Gastrocnemius medialis (tissue), 4 donors: ENCODE results near the gene NOX5. TPM values are rescaled to one million over a fixed set of nuclear protein-coding genes. Genes with fewer than 3 reads are reported as not detected.

ENCODE experiments used
- ATAC-seq, 2 donors: fragments of 150-250 bp; one replicate each; pipeline ENCODE4 v1.9.1; 2016
- DNase-seq, 2 donors: peaks; one replicate each; pipeline ENCODE4 v3.0.0-alpha.2; 2019
- H3K27ac ChIP-seq, 4 donors: fragments of 200-600 bp; sonication (generic); 1 replicate in 1 of 4; 2 replicates in 3 of 4; pipeline ENCODE4 v1.5.1; 2016 to 2018; ENCODE audit warnings: mild to moderate bottlenecking in 2 of 4, moderate library complexity in 1 of 4
- H3K27me3 ChIP-seq, 3 donors: fragments of 200-600 bp; sonication (generic) in 2 of 3; 1 replicate in 1 of 3; 2 replicates in 2 of 3; pipeline versions ENCODE4 v1.5.1 to v1.6.0; 2016 to 2019; ENCODE audit warnings: mild to moderate bottlenecking in 1 of 3, moderate library complexity in 1 of 3
- H3K36me3 ChIP-seq, 2 donors: fragments of 200-600 bp; sonication (generic) in 1 of 2; one replicate each; pipeline ENCODE4 v1.5.1; 2017 to 2018
- H3K4me1 ChIP-seq, 2 donors: fragments of 200-600 bp; sonication (generic) in 1 of 2; one replicate each; pipeline ENCODE4 v1.5.1; 2016 to 2017; ENCODE audit warnings: mild to moderate bottlenecking in 2 of 2
- H3K4me3 ChIP-seq, 4 donors: fragments of 200-600 bp; sonication (generic) in 3 of 4; 1 replicate in 1 of 4; 2 replicates in 3 of 4; pipeline ENCODE4 v1.5.1; 2016 to 2019; ENCODE audit warnings: mild to moderate bottlenecking in 2 of 4
- H3K9me3 ChIP-seq, 3 donors: fragments of 200-600 bp; sonication (generic) in 2 of 3; 1 replicate in 1 of 3; 2 replicates in 2 of 3; pipeline ENCODE4 v1.5.1; 2016 to 2019
- POLR2A ChIP-seq, 2 donors: fragments of 450-650 bp; IDR thresholded peaks; one replicate each; pipeline ENCODE4 v1.6.1; 2017; ENCODE audit warnings: antibody characterized with exemption in 2 of 2, mild to moderate bottlenecking in 2 of 2, moderate library complexity in 2 of 2
- in situ Hi-C, 4 donors: fragments of 200-750 bp; cut with MboI; loops; one replicate each; pipeline versions ENCODE4 v1.15.0 to v1.8.0; 2017; ENCODE audit warnings: low sequenced_read_pairs in 4 of 4
- intact Hi-C: fragments of 100-400 bp; cut with DNase I; formaldehyde crosslinking; loops from one replicate; pipeline ENCODE4 v1.15.1; 2023; ENCODE audit warnings: low total_unique reads
- total RNA-seq, 4 donors: library from RNA; depleted of rRNA; stranded (reverse); fragments of >200 nt; gene quantifications; one replicate each; pipeline versions ENCODE4 v1.1.0 to v1.2.3, GENCODE V29; 2016
- TF ChIP-seq, protein P1 (sequence below), 5 experiments: fragments of 450-650 bp in 3 of 5; fragments of 200-600 bp in 2 of 5; sonication (generic) in 2 of 5; IDR thresholded peaks in 4 of 5; conservative IDR thresholded peaks in 1 of 5; 1 replicate in 4 of 5; 2 replicates in 1 of 5; pipeline ENCODE4 v1.5.1; 2016 to 2019; ENCODE audit warnings: antibody characterized with exemption in 5 of 5, mild to moderate bottlenecking in 3 of 5, moderate library complexity in 3 of 5

Gene NOX5
- total RNA-seq, 4 donors from 2014 or later = not detected

DNA sequence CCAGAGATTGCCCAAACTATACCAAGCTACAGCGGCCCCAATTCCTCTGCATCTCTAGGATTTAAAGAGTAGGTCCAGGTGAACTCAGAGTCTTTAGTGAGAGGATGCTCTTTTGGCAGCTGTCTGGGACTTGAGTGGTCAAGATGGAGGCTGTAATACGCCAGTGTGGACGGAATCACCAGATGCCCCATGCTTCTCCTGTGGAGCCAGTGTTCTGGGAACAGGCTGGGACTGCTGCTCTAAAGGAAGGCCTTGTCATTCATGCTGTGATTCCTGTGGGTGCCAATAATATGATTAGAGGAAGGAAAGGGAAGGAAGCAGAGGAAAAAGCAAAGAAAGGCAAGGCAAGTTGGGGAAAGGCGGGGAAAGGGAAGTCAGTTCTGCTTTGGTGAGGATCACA is 17.4 kb upstream of the NOX5 start:
- Histone ChIP-seq H3K27me3 (no peaks in the 10 kb centered on the region), H3K36me3 (no peaks in the 10 kb centered on the region), H3K4me1 (peaks cover 9 to 21% of the 10 kb centered on the region in 2 donors), H3K4me3 (no peak overlapping the region), H3K27ac (no peak overlapping the region), H3K9me3 (no peaks in the 10 kb centered on the region)
- no peak for DNase-seq
- intact Hi-C loops (no loop called here), in situ Hi-C loops (no loop called here)
- no peak for ATAC-seq
- TF ChIP-seq, protein P1, sequence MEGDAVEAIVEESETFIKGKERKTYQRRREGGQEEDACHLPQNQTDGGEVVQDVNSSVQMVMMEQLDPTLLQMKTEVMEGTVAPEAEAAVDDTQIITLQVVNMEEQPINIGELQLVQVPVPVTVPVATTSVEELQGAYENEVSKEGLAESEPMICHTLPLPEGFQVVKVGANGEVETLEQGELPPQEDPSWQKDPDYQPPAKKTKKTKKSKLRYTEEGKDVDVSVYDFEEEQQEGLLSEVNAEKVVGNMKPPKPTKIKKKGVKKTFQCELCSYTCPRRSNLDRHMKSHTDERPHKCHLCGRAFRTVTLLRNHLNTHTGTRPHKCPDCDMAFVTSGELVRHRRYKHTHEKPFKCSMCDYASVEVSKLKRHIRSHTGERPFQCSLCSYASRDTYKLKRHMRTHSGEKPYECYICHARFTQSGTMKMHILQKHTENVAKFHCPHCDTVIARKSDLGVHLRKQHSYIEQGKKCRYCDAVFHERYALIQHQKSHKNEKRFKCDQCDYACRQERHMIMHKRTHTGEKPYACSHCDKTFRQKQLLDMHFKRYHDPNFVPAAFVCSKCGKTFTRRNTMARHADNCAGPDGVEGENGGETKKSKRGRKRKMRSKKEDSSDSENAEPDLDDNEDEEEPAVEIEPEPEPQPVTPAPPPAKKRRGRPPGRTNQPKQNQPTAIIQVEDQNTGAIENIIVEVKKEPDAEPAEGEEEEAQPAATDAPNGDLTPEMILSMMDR (IDR thresholded peaks at IDR 0.05 in 4 of 5, conservative IDR thresholded peaks at IDR 0.05 in 1 of 5) = no peak
- no peak for TF ChIP-seq POLR2A (IDR thresholded peaks at IDR 0.05)

DNA sequence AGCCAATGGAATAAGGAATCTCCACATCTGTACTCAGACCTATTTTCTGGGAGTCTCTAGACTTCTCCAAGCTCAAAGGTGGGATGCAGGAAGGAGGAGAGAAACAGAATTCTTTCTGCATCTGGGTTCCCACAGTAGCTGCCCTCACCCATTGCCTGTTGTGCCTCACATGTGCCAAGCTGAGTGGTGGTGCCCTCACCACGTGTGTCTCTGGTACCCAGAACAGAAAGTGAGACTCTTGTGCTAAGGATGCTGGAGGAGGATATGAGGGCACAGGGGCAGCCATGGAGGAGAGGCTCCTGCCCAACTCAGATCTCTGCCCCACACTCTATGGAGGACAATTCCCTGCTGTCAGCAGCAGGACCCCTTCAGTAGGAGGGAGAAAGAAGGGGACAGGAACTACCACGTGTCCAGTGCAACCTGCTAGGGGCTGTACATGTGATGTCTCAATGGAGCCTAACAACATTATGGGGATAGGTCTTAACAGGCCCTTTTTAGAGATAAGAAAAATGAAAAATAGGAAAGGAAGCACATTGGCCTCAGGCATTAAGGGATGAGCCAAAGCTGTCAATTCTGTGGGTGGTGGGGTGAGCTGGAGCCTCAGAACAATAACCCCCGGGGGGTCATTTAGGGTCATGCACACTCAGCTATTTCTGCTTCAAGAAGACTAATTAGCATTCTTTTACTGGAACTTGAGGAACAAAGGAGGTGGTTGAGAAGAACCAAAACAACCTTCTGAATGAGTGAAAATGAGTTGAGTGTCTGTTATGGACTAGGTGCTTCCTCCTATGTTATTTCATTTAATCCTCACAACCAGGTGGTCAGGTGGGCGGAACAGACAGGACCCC is 16.3 kb upstream of the NOX5 start:
- no peaks in the 10 kb centered on the region for H3K36me3 ChIP-seq
- H3K27me3 ChIP-seq = no peaks in the 10 kb centered on the region
- no peak overlapping the region for H3K27ac ChIP-seq
- H3K9me3 ChIP-seq = no peaks in the 10 kb centered on the region
- TF ChIP-seq, protein P1 (IDR thresholded peaks at IDR 0.05 in 4 of 5, conservative IDR thresholded peaks at IDR 0.05 in 1 of 5) = no peak
- no peak for TF ChIP-seq POLR2A (IDR thresholded peaks at IDR 0.05)
- in situ Hi-C loops = no loop called here
- DNase-seq = no peak
- peaks cover 9 to 21% of the 10 kb centered on the region in 2 donors for H3K4me1 ChIP-seq
- H3K4me3 ChIP-seq = no peak overlapping the region
- intact Hi-C loops = no loop called here
- no peak for ATAC-seq

DNA sequence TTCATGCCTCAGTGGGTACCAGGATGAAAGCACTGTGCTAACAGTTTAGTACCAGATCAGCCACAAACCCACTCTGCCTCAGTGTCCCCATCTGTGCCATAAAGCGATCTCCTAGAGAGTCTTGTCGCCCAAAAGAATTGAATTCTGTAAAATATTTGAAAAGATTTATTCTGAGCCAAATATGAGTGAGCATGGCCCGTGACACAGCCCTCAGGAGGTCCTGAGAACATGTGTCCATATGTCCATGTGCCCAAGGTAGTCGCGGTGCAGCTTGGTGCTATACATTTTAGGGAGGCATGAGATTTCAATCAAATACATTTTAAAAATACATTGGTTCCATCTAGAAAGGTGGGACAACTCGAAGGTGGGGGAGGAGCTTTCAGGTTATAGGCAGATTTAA is 15.4 kb upstream of the NOX5 start:
- intact Hi-C loops (no loop called here), in situ Hi-C loops (no loop called here)
- no peaks in the 10 kb centered on the region for H3K9me3 ChIP-seq
- H3K4me1 ChIP-seq = peaks cover 9 to 20% of the 10 kb centered on the region in 2 donors
- no peaks in the 10 kb centered on the region for H3K36me3 ChIP-seq
- no peak overlapping the region for H3K27ac ChIP-seq
- no peaks in the 10 kb centered on the region for H3K27me3 ChIP-seq
- ATAC-seq (no peak), DNase-seq (no peak)
- no peak overlapping the region for H3K4me3 ChIP-seq
- TF ChIP-seq, protein P1 (IDR thresholded peaks at IDR 0.05 in 4 of 5, conservative IDR thresholded peaks at IDR 0.05 in 1 of 5) = no peak
- TF ChIP-seq POLR2A (IDR thresholded peaks at IDR 0.05) = no peak

DNA sequence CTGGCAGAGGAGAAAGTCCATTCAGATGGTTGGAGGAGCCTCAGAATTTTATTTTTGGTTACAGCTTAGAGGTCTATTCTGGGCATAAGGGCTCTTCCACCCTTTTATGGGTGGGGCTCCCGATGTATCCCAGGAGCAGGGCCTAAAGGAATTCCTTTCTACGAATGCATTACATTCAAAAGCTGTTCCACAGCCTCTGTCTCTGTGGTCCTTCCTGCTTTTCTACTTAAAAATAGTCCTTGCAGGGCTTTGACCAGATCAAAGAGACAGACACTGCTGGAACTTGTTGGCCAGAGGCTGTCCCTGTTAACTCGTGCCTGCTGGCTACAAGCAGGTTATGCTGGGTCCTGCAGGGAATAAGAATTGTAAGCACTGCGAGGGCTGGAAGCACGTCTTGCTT is 14.4 kb upstream of the NOX5 start:
- in situ Hi-C loops (no loop called here), intact Hi-C loops (loop anchor here (10.0 kb wide), 1 partner anchor 55 kb away; no protein-coding TSS in a partner anchor)
- H3K36me3 ChIP-seq = no peaks in the 10 kb centered on the region
- ATAC-seq (no peak), DNase-seq (no peak)
- no peak overlapping the region for H3K27ac ChIP-seq
- H3K4me1 ChIP-seq = peaks cover 9 to 12% of the 10 kb centered on the region in 2 donors
- no peaks in the 10 kb centered on the region for H3K27me3 ChIP-seq
- TF ChIP-seq, protein P1 (IDR thresholded peaks at IDR 0.05 in 4 of 5, conservative IDR thresholded peaks at IDR 0.05 in 1 of 5) = no peak
- TF ChIP-seq POLR2A (IDR thresholded peaks at IDR 0.05) = no peak
- no peak overlapping the region for H3K4me3 ChIP-seq
- no peaks in the 10 kb centered on the region for H3K9me3 ChIP-seq
